ENCODE measurements around the gene SLC48A1. TPM values are rescaled to one million over a fixed set of nuclear protein-coding genes. Genes with fewer than 3 reads are reported as not detected.

SLC48A1 gene
- total and polyA plus RNA-seq, 2 donors (not counting 3 experiments of a cell fraction or from before 2014, with no cell fraction given) = 17.3 to 20.3 TPM

DNA sequence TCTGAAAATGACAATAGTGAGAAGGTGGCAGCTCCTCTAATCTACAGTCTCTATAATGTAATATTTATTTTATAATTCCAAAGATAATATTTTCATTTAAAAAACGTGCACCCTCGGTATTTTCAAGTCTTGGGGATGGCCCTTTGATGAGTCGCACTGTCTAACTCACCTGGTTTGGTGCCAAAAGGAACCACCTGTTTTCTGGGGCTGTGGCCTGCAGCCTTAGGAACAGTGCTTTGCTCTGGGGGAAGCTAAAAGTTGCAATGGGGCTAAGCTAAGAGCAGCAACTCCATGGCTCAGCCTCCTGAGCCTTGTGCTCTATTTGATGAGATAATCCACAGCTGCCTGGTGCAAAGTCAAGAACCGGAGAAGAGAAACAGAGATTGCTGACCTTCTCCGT lies 41.3 kb upstream of the SLC48A1 start:
- Histone ChIP-seq H3K9me3 (replicated peaks; ENCODE audit: control insufficient read depth, insufficient read depth, low read length) (no peaks in the 10 kb centered on the region), H3K4me3 (replicated peaks in 1 of 3; ENCODE audit: insufficient read depth in 1 of 3, low read depth in 1 of 3, low read length in 3 of 3) (no peak overlapping the region), H3K27ac (ENCODE audit: insufficient read depth, low read depth, low read length) (no peak overlapping the region), H3K36me3 (ENCODE audit: control insufficient read depth in 2 of 2, extremely low read depth in 1 of 2, insufficient read depth in 2 of 2, low read length in 2 of 2) (peaks cover 0 to 5% of the 10 kb centered on the region in 2 experiments), H3K27me3 (ENCODE audit: control insufficient read depth in 2 of 2, insufficient read depth in 2 of 2, low read length in 2 of 2) (no peaks in the 10 kb centered on the region), H3K9me1 (replicated peaks; ENCODE audit: control insufficient read depth, extremely low read depth, insufficient read depth, low read length) (no peaks in the 10 kb centered on the region), H3K79me2 (ENCODE audit: control insufficient read depth, insufficient read depth, low read length) (no peaks in the 10 kb centered on the region), H2AFZ (ENCODE audit: low read depth, low read length) (no peak overlapping the region), H4K20me1 (replicated peaks; ENCODE audit: control insufficient read depth, extremely low read depth, insufficient read depth, low read length) (no peaks in the 10 kb centered on the region), H3K4me2 (ENCODE audit: insufficient read depth, low read length) (no peak overlapping the region), H3K9ac (replicated peaks; ENCODE audit: extremely low read depth, insufficient read depth, low read length) (no peak overlapping the region), H3K4me1 (ENCODE audit: control insufficient read depth, extremely low read depth, insufficient read depth, low read length) (no peaks in the 10 kb centered on the region)
- intact Hi-C loops (cut with micrococcal nuclease) (no loop called here), dilution Hi-C loops (cut with MboI; ENCODE audit: extremely low pct_ligation_motif_present, low sequenced_read_pairs) (no loop called here)
- POLR2A ChIA-PET = no interaction called here
- CTCF ChIA-PET = interaction anchor here (0.9 to 5.9 kb wide), 6 partner anchors 10 to 106 kb away, joined by 3 to 35 read pairs (median 13); partner anchors contain the start of gene SLC48A1
- DNase-seq (ENCODE audit: low read depth, low spot score) (no peak), FAIRE-seq (no peak)
- TF ChIP-seq POLR2AphosphoS5 (IDR thresholded peaks at IDR 0.05; ENCODE audit: insufficient read depth, low read depth, low read length) (no peak), FOS (IDR thresholded peaks at IDR 0.05; ENCODE audit: borderline replicate concordance, insufficient read depth, low read length) (no peak), MYC (IDR thresholded peaks at IDR 0.05; ENCODE audit: low read depth, low read length) (no peak), JUN (IDR thresholded peaks at IDR 0.05; ENCODE audit: borderline replicate concordance, insufficient read depth, insufficient read length, low read depth) (no peak), EZH2 (IDR thresholded peaks at IDR 0.05; ENCODE audit: borderline replicate concordance, low read depth, low read length, severe bottlenecking) (no peak)
- TF ChIP-seq, protein P1, sequence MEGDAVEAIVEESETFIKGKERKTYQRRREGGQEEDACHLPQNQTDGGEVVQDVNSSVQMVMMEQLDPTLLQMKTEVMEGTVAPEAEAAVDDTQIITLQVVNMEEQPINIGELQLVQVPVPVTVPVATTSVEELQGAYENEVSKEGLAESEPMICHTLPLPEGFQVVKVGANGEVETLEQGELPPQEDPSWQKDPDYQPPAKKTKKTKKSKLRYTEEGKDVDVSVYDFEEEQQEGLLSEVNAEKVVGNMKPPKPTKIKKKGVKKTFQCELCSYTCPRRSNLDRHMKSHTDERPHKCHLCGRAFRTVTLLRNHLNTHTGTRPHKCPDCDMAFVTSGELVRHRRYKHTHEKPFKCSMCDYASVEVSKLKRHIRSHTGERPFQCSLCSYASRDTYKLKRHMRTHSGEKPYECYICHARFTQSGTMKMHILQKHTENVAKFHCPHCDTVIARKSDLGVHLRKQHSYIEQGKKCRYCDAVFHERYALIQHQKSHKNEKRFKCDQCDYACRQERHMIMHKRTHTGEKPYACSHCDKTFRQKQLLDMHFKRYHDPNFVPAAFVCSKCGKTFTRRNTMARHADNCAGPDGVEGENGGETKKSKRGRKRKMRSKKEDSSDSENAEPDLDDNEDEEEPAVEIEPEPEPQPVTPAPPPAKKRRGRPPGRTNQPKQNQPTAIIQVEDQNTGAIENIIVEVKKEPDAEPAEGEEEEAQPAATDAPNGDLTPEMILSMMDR (IDR thresholded peaks at IDR 0.05; ENCODE audit: extremely low read depth in 1 of 2, insufficient read depth in 1 of 2, low read depth in 1 of 2, low read length in 2 of 2) = no peak
- no TSS peak for BruUV-seq (replicated peaks)

Measured in endothelial cell of umbilical vein (primary cell).